GM21528 (cell line): Measurements from ENCODE around the gene CCDC28B.
"Not testable (repeated sequence)": the region's sequence is repeated elsewhere in the genome, so short reads cannot be mapped to it uniquely, and the experiment has no call there.

ENCODE experiments used
- ATAC-seq: cut with Tn5 transposase; IDR thresholded peaks from one replicate; pipeline ENCODE4 v1.9.1; 2021; ENCODE audit warnings: mild to moderate bottlenecking, moderate library complexity; ENCODE audit not compliant: unreplicated experiment, low FRiP score

The CCDC28B gene

GRCh38 chr1:32200226-32201010, at the start of gene CCDC28B:
Gene CCDC28B, plus strand, starts transcription at chr1:32200595. Its CDS starts 1,341 bp downstream, at chr1:32201936.
- peak; percentile 31 for ATAC-seq

GRCh38 chr1:32150847-32151246, 49.5 kb upstream of the CCDC28B start:
- no peak for ATAC-seq

GRCh38 chr1:32151319-32151787, 49.0 kb upstream of the CCDC28B start:
- no peak for ATAC-seq

GRCh38 chr1:32159189-32159588, 41.2 kb upstream of the CCDC28B start:
- no peak for ATAC-seq

- no peak for ATAC-seq
Observed at GRCh38 chr1:32163405-32163804, 37.0 kb upstream of the CCDC28B start.

GRCh38 chr1:32165633-32166032, 34.8 kb upstream of the CCDC28B start:
- ATAC-seq: not testable (repeated sequence)

- ATAC-seq: no peak
Observed at GRCh38 chr1:32170991-32171390, 29.4 kb upstream of the CCDC28B start.

GRCh38 chr1:32172621-32173245, 27.7 kb upstream of the CCDC28B start:
- ATAC-seq: no peak

GRCh38 chr1:32178380-32179192, 21.8 kb upstream of the CCDC28B start:
- no peak for ATAC-seq

GRCh38 chr1:32179193-32179442, 21.3 kb upstream of the CCDC28B start:
- peak; percentile 8 for ATAC-seq

GRCh38 chr1:32179443-32180185, 20.8 kb upstream of the CCDC28B start, which contains the start of gene TXLNA:
Gene TXLNA, plus strand, starts transcription at chr1:32179675. Its CDS starts 671 bp downstream, at chr1:32180346.
- peak; percentile 80 for ATAC-seq

- peak; percentile 14 for ATAC-seq
Observed at GRCh38 chr1:32180186-32181060, 20.0 kb upstream of the CCDC28B start.

GRCh38 chr1:32181065-32181464, 19.3 kb upstream of the CCDC28B start:
- ATAC-seq: no peak

GRCh38 chr1:32181563-32181962, 18.8 kb upstream of the CCDC28B start:
- no peak for ATAC-seq

- ATAC-seq: no peak
Observed at GRCh38 chr1:32182060-32182459, 18.3 kb upstream of the CCDC28B start.

GRCh38 chr1:32184650-32185049, 15.7 kb upstream of the CCDC28B start:
- no peak for ATAC-seq

- ATAC-seq: no peak
Observed at GRCh38 chr1:32186077-32186476, 14.3 kb upstream of the CCDC28B start.

GRCh38 chr1:32186491-32186890, 13.9 kb upstream of the CCDC28B start:
- no peak for ATAC-seq

GRCh38 chr1:32187850-32188249, 12.5 kb upstream of the CCDC28B start:
- no peak for ATAC-seq
